H1 (cell line): ENCODE results near the gene TSC22D1.

Experiments
- EZH2 ChIP-seq: fragments of 200-600 bp; sonication (generic); IDR thresholded peaks from 2 replicates; pipeline ENCODE4 v1.7.1; 2012; ENCODE audit warnings: low read depth, mild to moderate bottlenecking, moderate library complexity, low read length, inconsistent platforms; ENCODE audit not compliant: severe bottlenecking
- HDAC6 ChIP-seq: IDR thresholded peaks from one replicate; pipeline ENCODE4 v1.7.1; 2012; ENCODE audit warnings: low read depth, mild to moderate bottlenecking, inconsistent platforms, low read length, moderate library complexity
- POU5F1 ChIP-seq: IDR thresholded peaks from 2 replicates; pipeline ENCODE4 v1.6.1; 2011; ENCODE audit warnings: low read depth, mild to moderate bottlenecking, low read length, moderate library complexity
- RNF2 ChIP-seq: fragments of 200-900, 300-1000 bp; sonication (generic); IDR thresholded peaks from 2 replicates; pipeline ENCODE4 v1.7.1; 2016; ENCODE audit warnings: borderline replicate concordance, low read depth, mild to moderate bottlenecking, antibody characterized with exemption, low read length; ENCODE audit not compliant: poor library complexity, severe bottlenecking; ENCODE audit errors: missing control alignments
- TF ChIP-seq, protein P1 (sequence below), 3 experiments: IDR thresholded peaks; 1 replicate in 2 of 3; 2 replicates in 1 of 3; pipeline versions ENCODE4 v1.5.1 to v1.6.1; 2011; ENCODE audit warnings: low read length in 3 of 3, mild to moderate bottlenecking in 3 of 3, inconsistent platforms in 2 of 3, low read depth in 1 of 3, moderate library complexity in 1 of 3; ENCODE audit not compliant: insufficient read depth in 1 of 3; ENCODE audit errors: control extremely low read depth in 1 of 3
- TF ChIP-seq, protein P2 (sequence below): IDR thresholded peaks from 2 replicates; pipeline ENCODE4 v1.6.1; 2012; ENCODE audit warnings: inconsistent platforms

DNA sequence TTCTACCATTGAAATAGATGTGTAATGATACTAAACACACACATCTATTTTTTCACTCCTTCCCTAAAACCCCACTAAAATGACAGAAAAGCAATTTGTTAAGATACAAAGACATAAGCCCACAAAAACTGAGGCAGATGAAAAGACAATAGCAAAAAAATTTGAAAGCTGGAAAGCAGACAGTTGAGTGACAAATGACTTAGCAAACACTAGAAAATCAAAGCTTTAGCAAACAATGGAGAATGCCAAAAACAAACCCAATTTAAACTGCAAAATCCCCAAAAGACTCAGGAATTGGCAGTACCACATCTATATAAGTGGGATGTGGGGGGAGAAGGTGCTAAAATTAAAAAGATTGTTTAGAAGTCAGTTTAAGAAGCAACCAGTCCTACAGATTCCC lies 9.5 kb downstream of the TSC22D1 start:
- TF ChIP-seq, protein P1, sequence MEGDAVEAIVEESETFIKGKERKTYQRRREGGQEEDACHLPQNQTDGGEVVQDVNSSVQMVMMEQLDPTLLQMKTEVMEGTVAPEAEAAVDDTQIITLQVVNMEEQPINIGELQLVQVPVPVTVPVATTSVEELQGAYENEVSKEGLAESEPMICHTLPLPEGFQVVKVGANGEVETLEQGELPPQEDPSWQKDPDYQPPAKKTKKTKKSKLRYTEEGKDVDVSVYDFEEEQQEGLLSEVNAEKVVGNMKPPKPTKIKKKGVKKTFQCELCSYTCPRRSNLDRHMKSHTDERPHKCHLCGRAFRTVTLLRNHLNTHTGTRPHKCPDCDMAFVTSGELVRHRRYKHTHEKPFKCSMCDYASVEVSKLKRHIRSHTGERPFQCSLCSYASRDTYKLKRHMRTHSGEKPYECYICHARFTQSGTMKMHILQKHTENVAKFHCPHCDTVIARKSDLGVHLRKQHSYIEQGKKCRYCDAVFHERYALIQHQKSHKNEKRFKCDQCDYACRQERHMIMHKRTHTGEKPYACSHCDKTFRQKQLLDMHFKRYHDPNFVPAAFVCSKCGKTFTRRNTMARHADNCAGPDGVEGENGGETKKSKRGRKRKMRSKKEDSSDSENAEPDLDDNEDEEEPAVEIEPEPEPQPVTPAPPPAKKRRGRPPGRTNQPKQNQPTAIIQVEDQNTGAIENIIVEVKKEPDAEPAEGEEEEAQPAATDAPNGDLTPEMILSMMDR (IDR thresholded peaks at IDR 0.05; ENCODE audit: control extremely low read depth in 1 of 3, insufficient read depth in 1 of 3, low read depth in 1 of 3, low read length in 3 of 3): no peak
- TF ChIP-seq, protein P2, sequence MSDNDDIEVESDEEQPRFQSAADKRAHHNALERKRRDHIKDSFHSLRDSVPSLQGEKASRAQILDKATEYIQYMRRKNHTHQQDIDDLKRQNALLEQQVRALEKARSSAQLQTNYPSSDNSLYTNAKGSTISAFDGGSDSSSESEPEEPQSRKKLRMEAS: no peak
- no peak for TF ChIP-seq POU5F1
- TF ChIP-seq RNF2: no peak
- no peak for TF ChIP-seq EZH2
- no peak for TF ChIP-seq HDAC6
